ENCODE results near the gene IMPACT. TPM values are rescaled to one million over a fixed set of nuclear protein-coding genes. Genes with fewer than 3 reads are reported as not detected.

The IMPACT gene
- total and polyA plus RNA-seq, 2 of the 8 experiments (the other 6 are each of a cell fraction or from before 2014, with no cell fraction given) = 31.1 to 44.6 TPM

- CTCF ChIA-PET (ENCODE audit: partially characterized antibody) = interaction anchor here (0.6 to 11.9 kb wide), 3 partner anchors 13 to 31 kb away, joined by 4 to 101 read pairs (median 62); no protein-coding TSS in a partner anchor
- Histone ChIP-seq H2AK5ac (ENCODE audit: low read depth, low read length) (no peak overlapping the region), H4K20me1 (replicated peaks in 1 of 2; ENCODE audit: control insufficient read depth in 1 of 2, insufficient read depth in 2 of 2, low read length in 2 of 2) (no peaks in the 10 kb centered on the region), H3K4me2 (ENCODE audit: insufficient read depth in 1 of 2, low read depth in 2 of 2, low read length in 2 of 2) (no peak overlapping the region), H2BK120ac (replicated peaks; ENCODE audit: low read depth, low read length) (no peak overlapping the region), H2BK5ac (ENCODE audit: low read depth, low read length) (no peak overlapping the region), H3K23ac (ENCODE audit: insufficient read length) (no peak overlapping the region), H2BK15ac (ENCODE audit: low read length) (no peak overlapping the region), H4K8ac (ENCODE audit: extremely low read depth, insufficient read depth, low read length) (no peak overlapping the region), H3K27me3 (replicated peaks in 1 of 4; ENCODE audit: control insufficient read depth in 3 of 4, extremely low read depth in 1 of 4, insufficient read depth in 3 of 4, low read length in 3 of 4) (no peaks in the 10 kb centered on the region), H2AFZ (ENCODE audit: low read length) (no peak overlapping the region), H3K23me2 (ENCODE audit: low read depth, low read length) (no peaks in the 10 kb centered on the region; the same call in 1 of the 2 replicates), H3K14ac (ENCODE audit: insufficient read length) (no peak overlapping the region), H4K91ac (replicated peaks; ENCODE audit: insufficient read length, low read length) (no peak overlapping the region), H3K4ac (replicated peaks; ENCODE audit: insufficient read length, low read depth, low read length) (no peak overlapping the region), H2BK20ac (ENCODE audit: low read length) (no peak overlapping the region), H3K9ac (replicated peaks in 1 of 4; ENCODE audit: extremely low read depth in 1 of 4, low read depth in 3 of 4, low read length in 3 of 4) (no peak overlapping the region), H3K4me1 (replicated peaks in 1 of 4; ENCODE audit: control insufficient read depth in 3 of 4, insufficient read depth in 4 of 4, low read length in 3 of 4) (no peaks in the 10 kb centered on the region; a peak in 1 of 7 replicates), H3K9me3 (ENCODE audit: insufficient read depth in 2 of 2, low read depth in 1 of 2, low read length in 1 of 2) (no peaks in the 10 kb centered on the region), H3K36me3 (ENCODE audit: control insufficient read depth in 2 of 4, insufficient read depth in 4 of 4, low read length in 3 of 4) (no peaks in the 10 kb centered on the region), H3K79me2 (ENCODE audit: control insufficient read depth in 1 of 2, insufficient read depth in 2 of 2, low read length in 2 of 2) (no peaks in the 10 kb centered on the region), H3K79me1 (ENCODE audit: low read depth, low read length) (no peaks in the 10 kb centered on the region), H3K27ac (ENCODE audit: low read depth, low read length) (no peak overlapping the region), H2BK12ac (ENCODE audit: low read depth, low read length) (no peak overlapping the region), H4K5ac (ENCODE audit: insufficient read length, low read depth, low read length) (no peak overlapping the region), H3K56ac (replicated peaks; ENCODE audit: insufficient read length, low read depth, low read length) (no peak overlapping the region), H3K18ac (ENCODE audit: extremely low read depth, low read length) (no peak overlapping the region), H3K4me3 (ENCODE audit: extremely low read depth in 1 of 4, insufficient read depth in 2 of 4, low read depth in 3 of 4, low read length in 4 of 4) (no peak overlapping the region)
- POLR2A ChIA-PET (ENCODE audit: partially characterized antibody) = no interaction called here
- FAIRE-seq (no peak), DNase-seq (ENCODE audit: low read depth in 1 of 2, low spot score in 2 of 2) (no peak)
- TF ChIP-seq RBBP5 (IDR thresholded peaks at IDR 0.05; ENCODE audit: borderline replicate concordance, low read depth, low read length) (no peak), POLR2AphosphoS5 (IDR thresholded peaks at IDR 0.05; ENCODE audit: low read depth, low read length) (no peak), ATF3 (IDR thresholded peaks at IDR 0.05; ENCODE audit: insufficient read depth, low read depth, low read length) (no peak), HDAC6 (IDR thresholded peaks at IDR 0.05; ENCODE audit: low read depth, low read length) (no peak), CREB1 (IDR thresholded peaks at IDR 0.05) (no peak), TEAD4 (IDR thresholded peaks at IDR 0.05; ENCODE audit: low read depth, low read length) (no peak), TAF7 (optimal IDR thresholded peaks at IDR 0.05; ENCODE audit: borderline replicate concordance, low read depth, low read length) (no peak), JUND (IDR thresholded peaks at IDR 0.05; ENCODE audit: low read length) (no peak), JUN (IDR thresholded peaks at IDR 0.05; ENCODE audit: low read depth, low read length) (no peak), GTF2F1 (IDR thresholded peaks at IDR 0.05; ENCODE audit: borderline replicate concordance, low read depth, low read length) (no peak), SIRT6 (IDR thresholded peaks at IDR 0.05; ENCODE audit: low read length) (no peak), GABPA (IDR thresholded peaks at IDR 0.05; ENCODE audit: borderline replicate concordance, insufficient read depth, low read length) (no peak)
- WGBS, 2 experiments (ENCODE audit: extremely low coverage in 1 of 2, insufficient coverage in 1 of 2, insufficient read length in 1 of 2, insufficient replicate concordance in 2 of 2, low coverage in 1 of 2, low lambda C conversion rate in 2 of 2, missing lambda C conversion rate in 1 of 2) = 94% methylated on average over 6 of the region's 6 CpGs; no CpG with 5 or more reads in 1 of the 2 experiments
Measured at GRCh38 chr18:24500766-24501165, 74.3 kb downstream of the IMPACT start.

Data from H1 (cell line).